ENCODE data around the gene ZNF474.
"Not testable (repeated sequence)": the region's sequence is repeated elsewhere in the genome, so short reads cannot be mapped to it uniquely, and the experiment has no call there.

ZNF474 gene

GRCh38 chr5:122129306-122129705, at the start of gene ZNF474:
Gene ZNF474, plus strand, starts transcription at chr5:122129546. Its CDS starts 22,445 bp downstream, at chr5:122151991.
- H3K9ac ChIP-seq (ENCODE audit: low read depth in 1 of 2, low read length in 2 of 2), result no peak within 1 kb of the TSS
- no peaks in the 10 kb centered on the region for H3K9me3 ChIP-seq (ENCODE audit: control insufficient read depth in 1 of 2, low read length in 2 of 2)
- no peaks in the 10 kb centered on the region for H3K4me1 ChIP-seq (ENCODE audit: control insufficient read depth in 1 of 2, insufficient read depth in 2 of 2, low read length in 2 of 2)
- H3K27ac ChIP-seq (ENCODE audit: low read depth, low read length), result no peak within 1 kb of the TSS
- no peak within 1 kb of the TSS for H3K4me3 ChIP-seq (ENCODE audit: low read depth in 1 of 2, low read length in 2 of 2)
- no peaks in the 10 kb centered on the region for H3K27me3 ChIP-seq (ENCODE audit: control insufficient read depth in 1 of 2, insufficient read depth in 2 of 2, low read length in 2 of 2)
- H3K36me3 ChIP-seq (ENCODE audit: control insufficient read depth in 1 of 2, insufficient read depth in 2 of 2, low read length in 2 of 2), result no peaks in the 10 kb centered on the region

- peaks cover 6 to 20% of the 10 kb centered on the region in 2 donors for H3K4me1 ChIP-seq (ENCODE audit: control insufficient read depth in 1 of 2, insufficient read depth in 2 of 2, low read length in 2 of 2)
- H3K4me3 ChIP-seq (ENCODE audit: low read depth in 1 of 2, low read length in 2 of 2), result no peak overlapping the region
- H3K27me3 ChIP-seq (ENCODE audit: control insufficient read depth in 1 of 2, insufficient read depth in 2 of 2, low read length in 2 of 2), result peaks cover 13 to 35% of the 10 kb centered on the region in 2 donors
- H3K27ac ChIP-seq (ENCODE audit: low read depth, low read length), result no peak overlapping the region
- H3K9ac ChIP-seq (ENCODE audit: low read depth in 1 of 2, low read length in 2 of 2), result no peak overlapping the region
- H3K9me3 ChIP-seq (ENCODE audit: control insufficient read depth in 1 of 2, low read length in 2 of 2), result no peaks in the 10 kb centered on the region
- H3K36me3 ChIP-seq (ENCODE audit: control insufficient read depth in 1 of 2, insufficient read depth in 2 of 2, low read length in 2 of 2), result no peaks in the 10 kb centered on the region
These were observed 47.8 kb upstream of the ZNF474 start for GRCh38 chr5:122081541-122081940.

GRCh38 chr5:122083535-122083934, 45.8 kb upstream of the ZNF474 start:
- no peak overlapping the region for H3K27ac ChIP-seq (ENCODE audit: low read depth, low read length)
- H3K9me3 ChIP-seq (ENCODE audit: control insufficient read depth in 1 of 2, low read length in 2 of 2), result no peaks in the 10 kb centered on the region
- no peak overlapping the region for H3K9ac ChIP-seq (ENCODE audit: low read depth in 1 of 2, low read length in 2 of 2)
- no peak overlapping the region for H3K4me3 ChIP-seq (ENCODE audit: low read depth in 1 of 2, low read length in 2 of 2)
- no peaks in the 10 kb centered on the region for H3K36me3 ChIP-seq (ENCODE audit: control insufficient read depth in 1 of 2, insufficient read depth in 2 of 2, low read length in 2 of 2)
- H3K27me3 ChIP-seq (ENCODE audit: control insufficient read depth in 1 of 2, insufficient read depth in 2 of 2, low read length in 2 of 2), result peaks cover 0 to 17% of the 10 kb centered on the region in 2 donors
- H3K4me1 ChIP-seq (ENCODE audit: control insufficient read depth in 1 of 2, insufficient read depth in 2 of 2, low read length in 2 of 2), result peaks cover 0 to 4% of the 10 kb centered on the region in 2 donors

- Histone ChIP-seq H3K27me3 (ENCODE audit: control insufficient read depth in 1 of 2, insufficient read depth in 2 of 2, low read length in 2 of 2) (peaks cover 0 to 7% of the 10 kb centered on the region in 2 donors), H3K4me1 (ENCODE audit: control insufficient read depth in 1 of 2, insufficient read depth in 2 of 2, low read length in 2 of 2) (peaks cover 0 to 4% of the 10 kb centered on the region in 2 donors), H3K4me3 (ENCODE audit: low read depth in 1 of 2, low read length in 2 of 2) (no peak overlapping the region), H3K9ac (ENCODE audit: low read depth in 1 of 2, low read length in 2 of 2) (no peak overlapping the region), H3K36me3 (ENCODE audit: control insufficient read depth in 1 of 2, insufficient read depth in 2 of 2, low read length in 2 of 2) (no peaks in the 10 kb centered on the region), H3K9me3 (ENCODE audit: control insufficient read depth in 1 of 2, low read length in 2 of 2) (no peaks in the 10 kb centered on the region), H3K27ac (ENCODE audit: low read depth, low read length) (no peak overlapping the region)
These were observed 44.3 kb upstream of the ZNF474 start for GRCh38 chr5:122085041-122085440.

- no peaks in the 10 kb centered on the region for H3K9me3 ChIP-seq (ENCODE audit: control insufficient read depth in 1 of 2, low read length in 2 of 2)
- H3K4me3 ChIP-seq (ENCODE audit: low read depth in 1 of 2, low read length in 2 of 2), result no peak overlapping the region
- no peaks in the 10 kb centered on the region for H3K27me3 ChIP-seq (ENCODE audit: control insufficient read depth in 1 of 2, insufficient read depth in 2 of 2, low read length in 2 of 2)
- no peaks in the 10 kb centered on the region for H3K4me1 ChIP-seq (ENCODE audit: control insufficient read depth in 1 of 2, insufficient read depth in 2 of 2, low read length in 2 of 2)
- H3K9ac ChIP-seq (ENCODE audit: low read depth in 1 of 2, low read length in 2 of 2), result no peak overlapping the region
- no peaks in the 10 kb centered on the region for H3K36me3 ChIP-seq (ENCODE audit: control insufficient read depth in 1 of 2, insufficient read depth in 2 of 2, low read length in 2 of 2)
- H3K27ac ChIP-seq (ENCODE audit: low read depth, low read length), result no peak overlapping the region
These were observed 40.0 kb upstream of the ZNF474 start for GRCh38 chr5:122089096-122090013.

GRCh38 chr5:122091936-122092600, 37.3 kb upstream of the ZNF474 start:
- Histone ChIP-seq H3K9ac (ENCODE audit: low read depth in 1 of 2, low read length in 2 of 2) (no peak overlapping the region), H3K9me3 (ENCODE audit: control insufficient read depth in 1 of 2, low read length in 2 of 2) (no peaks in the 10 kb centered on the region), H3K4me1 (ENCODE audit: control insufficient read depth in 1 of 2, insufficient read depth in 2 of 2, low read length in 2 of 2) (no peaks in the 10 kb centered on the region), H3K27me3 (ENCODE audit: control insufficient read depth in 1 of 2, insufficient read depth in 2 of 2, low read length in 2 of 2) (no peaks in the 10 kb centered on the region), H3K4me3 (ENCODE audit: low read depth in 1 of 2, low read length in 2 of 2) (no peak overlapping the region), H3K36me3 (ENCODE audit: control insufficient read depth in 1 of 2, insufficient read depth in 2 of 2, low read length in 2 of 2) (no peaks in the 10 kb centered on the region), H3K27ac (ENCODE audit: low read depth, low read length) (no peak overlapping the region)

- Histone ChIP-seq H3K4me3 (ENCODE audit: low read depth in 1 of 2, low read length in 2 of 2) (no peak overlapping the region), H3K36me3 (ENCODE audit: control insufficient read depth in 1 of 2, insufficient read depth in 2 of 2, low read length in 2 of 2) (no peaks in the 10 kb centered on the region), H3K9ac (ENCODE audit: low read depth in 1 of 2, low read length in 2 of 2) (no peak overlapping the region), H3K4me1 (ENCODE audit: control insufficient read depth in 1 of 2, insufficient read depth in 2 of 2, low read length in 2 of 2) (no peaks in the 10 kb centered on the region), H3K9me3 (ENCODE audit: control insufficient read depth in 1 of 2, low read length in 2 of 2) (no peaks in the 10 kb centered on the region), H3K27ac (ENCODE audit: low read depth, low read length) (no peak overlapping the region), H3K27me3 (ENCODE audit: control insufficient read depth in 1 of 2, insufficient read depth in 2 of 2, low read length in 2 of 2) (no peaks in the 10 kb centered on the region)
These were observed 35.7 kb upstream of the ZNF474 start for GRCh38 chr5:122093415-122094180.

GRCh38 chr5:122094251-122094650, 35.1 kb upstream of the ZNF474 start:
- H3K27me3 ChIP-seq (ENCODE audit: control insufficient read depth in 1 of 2, insufficient read depth in 2 of 2, low read length in 2 of 2); H3K27ac ChIP-seq (ENCODE audit: low read depth, low read length); H3K36me3 ChIP-seq (ENCODE audit: control insufficient read depth in 1 of 2, insufficient read depth in 2 of 2, low read length in 2 of 2); H3K9ac ChIP-seq (ENCODE audit: low read depth in 1 of 2, low read length in 2 of 2); H3K4me3 ChIP-seq (ENCODE audit: low read depth in 1 of 2, low read length in 2 of 2); H3K4me1 ChIP-seq (ENCODE audit: control insufficient read depth in 1 of 2, insufficient read depth in 2 of 2, low read length in 2 of 2); H3K9me3 ChIP-seq (ENCODE audit: control insufficient read depth in 1 of 2, low read length in 2 of 2): not testable (repeated sequence)

- H3K4me1 ChIP-seq (ENCODE audit: control insufficient read depth in 1 of 2, insufficient read depth in 2 of 2, low read length in 2 of 2), result no peaks in the 10 kb centered on the region
- H3K27me3 ChIP-seq (ENCODE audit: control insufficient read depth in 1 of 2, insufficient read depth in 2 of 2, low read length in 2 of 2), result no peaks in the 10 kb centered on the region
- H3K9ac ChIP-seq (ENCODE audit: low read depth in 1 of 2, low read length in 2 of 2), result no peak overlapping the region
These were observed 34.2 kb upstream of the ZNF474 start for GRCh38 chr5:122095158-122095557.

GRCh38 chr5:122097391-122097790, 32.0 kb upstream of the ZNF474 start:
- no peak overlapping the region for H3K4me3 ChIP-seq (ENCODE audit: low read depth in 1 of 2, low read length in 2 of 2)
- H3K9ac ChIP-seq (ENCODE audit: low read depth in 1 of 2, low read length in 2 of 2), result no peak overlapping the region
- no peaks in the 10 kb centered on the region for H3K27me3 ChIP-seq (ENCODE audit: control insufficient read depth in 1 of 2, insufficient read depth in 2 of 2, low read length in 2 of 2)

More at GRCh38 chr5:122095158-122095557, 34.2 kb upstream of the ZNF474 start:
- Histone ChIP-seq H3K27ac (ENCODE audit: low read depth, low read length) (no peak overlapping the region), H3K9me3 (ENCODE audit: control insufficient read depth in 1 of 2, low read length in 2 of 2) (no peaks in the 10 kb centered on the region), H3K36me3 (ENCODE audit: control insufficient read depth in 1 of 2, insufficient read depth in 2 of 2, low read length in 2 of 2) (no peaks in the 10 kb centered on the region), H3K4me3 (ENCODE audit: low read depth in 1 of 2, low read length in 2 of 2) (no peak overlapping the region)

More at GRCh38 chr5:122097391-122097790, 32.0 kb upstream of the ZNF474 start:
- Histone ChIP-seq H3K4me1 (ENCODE audit: control insufficient read depth in 1 of 2, insufficient read depth in 2 of 2, low read length in 2 of 2) (no peaks in the 10 kb centered on the region), H3K9me3 (ENCODE audit: control insufficient read depth in 1 of 2, low read length in 2 of 2) (no peaks in the 10 kb centered on the region), H3K27ac (ENCODE audit: low read depth, low read length) (no peak overlapping the region), H3K36me3 (ENCODE audit: control insufficient read depth in 1 of 2, insufficient read depth in 2 of 2, low read length in 2 of 2) (no peaks in the 10 kb centered on the region)

Measured in duodenal mucosa (tissue), 2 donors.